SK-N-SH (cell line): ENCODE measurements around the gene IRF2BP2. TPM values are rescaled to one million over a fixed set of nuclear protein-coding genes. Genes with fewer than 3 reads are reported as not detected.

Experiments used
- CTCF ChIA-PET: fragments of 300-600, 350-600 bp; formaldehyde crosslinking; extraction: SDS; loops from one replicate; lab custom pipeline; 2021; lab: Yijun Ruan, JAX
- POLR2A ChIA-PET: fragments of 350-600 bp; sonication (Branson Sonifier 250); formaldehyde crosslinking; extraction: SDS; loops from one replicate; lab custom pipeline; 2020; ENCODE audit warnings: antibody characterized with exemption, inconsistent platforms; lab: Yijun Ruan, JAX
- DNase-seq: peaks from one replicate; pipeline ENCODE4 v3.0.0; 2012
- H2AFZ ChIP-seq: fragments of 200-600 bp; sonication (generic); 2 replicates; pipeline ENCODE4 v1.8.1; 2016; ENCODE audit warnings: antibody characterized with exemption, mild to moderate bottlenecking, low read depth
- H3F3A ChIP-seq: fragments of 200-600 bp; sonication (generic); replicated peaks from 2 replicates; pipeline ENCODE3; 2016; ENCODE audit warnings: antibody characterized with exemption, mild to moderate bottlenecking; ENCODE audit not compliant: insufficient read depth
- H3K27ac ChIP-seq, 2 experiments: fragments of 200-500 bp in 1 of 2; fragments of 200-600 bp in 1 of 2; sonication (Bioruptor generic) in 1 of 2; sonication (generic), shearing (Covaris generic) in 1 of 2; 2 replicates each; pipeline versions ENCODE4 v1.5.1 to v1.6.1; 2014 to 2016; ENCODE audit warnings: low read depth in 2 of 2, inconsistent platforms in 1 of 2, low read length in 1 of 2, mild to moderate bottlenecking in 1 of 2, mixed read lengths in 1 of 2
- H3K27me3 ChIP-seq: fragments of 200-600 bp; sonication (generic), shearing (Covaris generic); 2 replicates; pipeline ENCODE4 v1.6.1; 2016; ENCODE audit warnings: mixed run types; ENCODE audit not compliant: insufficient read depth
- H3K36me3 ChIP-seq, 2 experiments: fragments of 200-500 bp in 1 of 2; fragments of 200-600 bp in 1 of 2; sonication (Bioruptor generic) in 1 of 2; sonication (generic) in 1 of 2; replicated peaks in 1 of 2; 2 replicates each; pipeline versions ENCODE3 to v1.5.1; 2014 to 2016; ENCODE audit warnings: low read length in 1 of 2, mild to moderate bottlenecking in 1 of 2; ENCODE audit not compliant: insufficient read depth in 2 of 2, control insufficient read depth in 1 of 2
- H3K4me1 ChIP-seq, 2 experiments: fragments of 200-500 bp in 1 of 2; fragments of 200-600 bp in 1 of 2; sonication (Bioruptor generic) in 1 of 2; sonication (generic), shearing (Covaris generic) in 1 of 2; 2 replicates each; pipeline versions ENCODE4 v1.5.1 to v1.6.1; 2014 to 2016; ENCODE audit warnings: low read depth in 1 of 2, low read length in 1 of 2, mixed run types in 1 of 2; ENCODE audit not compliant: insufficient read depth in 2 of 2, control insufficient read depth in 1 of 2
- H3K4me2 ChIP-seq: fragments of 200-600 bp; sonication (generic), shearing (Covaris generic); 2 replicates; pipeline ENCODE4 v1.6.1; 2017; ENCODE audit warnings: mixed run types
- H3K4me3 ChIP-seq, 2 experiments: fragments of 200-500 bp in 1 of 2; fragments of 200-600 bp in 1 of 2; sonication (Bioruptor generic) in 1 of 2; sonication (generic), shearing (Covaris generic) in 1 of 2; 2 replicates each; pipeline versions ENCODE4 v1.5.1 to v1.8.1; 2014 to 2016; ENCODE audit warnings: low read depth in 2 of 2, inconsistent platforms in 1 of 2, low read length in 1 of 2, mild to moderate bottlenecking in 1 of 2, mixed read lengths in 1 of 2, moderate library complexity in 1 of 2
- H3K79me2 ChIP-seq: fragments of 200-600 bp; sonication (generic); 2 replicates; pipeline ENCODE4 v1.8.1; 2017; ENCODE audit warnings: mild to moderate bottlenecking; ENCODE audit not compliant: insufficient read depth
- H3K9ac ChIP-seq: fragments of 200-600 bp; sonication (generic); 2 replicates; pipeline ENCODE4 v1.6.1; 2017; ENCODE audit warnings: mixed run types
- H3K9me2 ChIP-seq: fragments of 200-600 bp; sonication (generic); 2 replicates; pipeline ENCODE4 v1.6.1; 2017; ENCODE audit warnings: mixed run types
- H3K9me3 ChIP-seq: fragments of 200-600 bp; sonication (generic); 2 replicates; pipeline ENCODE4 v1.6.1; 2017; ENCODE audit warnings: mixed run types, mild to moderate bottlenecking, moderate library complexity
- H4K20me1 ChIP-seq: fragments of 200-600 bp; sonication (generic); 2 replicates; pipeline ENCODE4 v1.6.1; 2017; ENCODE audit warnings: mild to moderate bottlenecking, mixed run types; ENCODE audit not compliant: insufficient read depth
- CTCF ChIP-seq: fragments of 200-600 bp; sonication (generic); IDR thresholded peaks from 2 replicates; pipeline ENCODE4 v1.6.1; 2017; ENCODE audit warnings: antibody characterized with exemption, mild to moderate bottlenecking, moderate library complexity
- ELF1 ChIP-seq: IDR thresholded peaks from 2 replicates; pipeline ENCODE4 v1.4.0; 2012
- EP300 ChIP-seq, 2 experiments: IDR thresholded peaks; 2 replicates each; pipeline versions ENCODE4 v1.4.0 to v1.6.1; 2012; ENCODE audit warnings: borderline replicate concordance in 1 of 2, low read depth in 1 of 2, low read length in 1 of 2
- EZH2phosphoT487 ChIP-seq: fragments of 200-600 bp; sonication (generic); IDR thresholded peaks from 2 replicates; pipeline ENCODE4 v1.6.1; 2017; ENCODE audit warnings: low read depth, mixed run types, mild to moderate bottlenecking, antibody characterized with exemption, moderate library complexity, borderline replicate concordance
- FOSL2 ChIP-seq: IDR thresholded peaks from 2 replicates; pipeline ENCODE4 v1.4.0; 2012; ENCODE audit warnings: low read depth, mild to moderate bottlenecking, moderate library complexity, borderline replicate concordance
- MAX ChIP-seq: IDR thresholded peaks from 2 replicates; pipeline ENCODE4 v1.4.0; 2012; ENCODE audit warnings: low read depth
- MEF2A ChIP-seq: IDR thresholded peaks from 2 replicates; pipeline ENCODE4 v1.4.0; 2012; ENCODE audit warnings: low read depth, borderline replicate concordance
- NRF1 ChIP-seq: IDR thresholded peaks from 2 replicates; pipeline ENCODE4 v1.6.1; 2012; ENCODE audit warnings: low read depth, mild to moderate bottlenecking, low read length
- POLR2AphosphoS5 ChIP-seq: IDR thresholded peaks from 2 replicates; pipeline ENCODE4 v1.6.1; 2012; ENCODE audit warnings: low read depth, low read length
- RAD21 ChIP-seq: IDR thresholded peaks from 2 replicates; pipeline ENCODE4 v1.6.1; 2012; ENCODE audit warnings: mild to moderate bottlenecking, low read length
- REST ChIP-seq: IDR thresholded peaks from 2 replicates; pipeline ENCODE4 v1.6.1; 2012; ENCODE audit warnings: mild to moderate bottlenecking, low read depth, low read length, moderate library complexity
- RFX5 ChIP-seq: IDR thresholded peaks from 2 replicates; pipeline ENCODE4 v1.6.1; 2012; ENCODE audit warnings: mild to moderate bottlenecking, improper control_type of control experiment, low read length
- SIN3A ChIP-seq: IDR thresholded peaks from 2 replicates; pipeline ENCODE4 v1.6.1; 2012; ENCODE audit warnings: low read depth, mild to moderate bottlenecking, low read length, moderate library complexity, borderline replicate concordance
- TEAD4 ChIP-seq: IDR thresholded peaks from 2 replicates; pipeline ENCODE4 v1.4.0; 2012; ENCODE audit warnings: mild to moderate bottlenecking, borderline replicate concordance; ENCODE audit not compliant: insufficient read depth
- ZBTB33 ChIP-seq: IDR thresholded peaks from 2 replicates; pipeline ENCODE4 v1.4.0; 2012; ENCODE audit warnings: low read depth, borderline replicate concordance
- WGBS: methylation state at CpG from one replicate; pipeline ENCODE4 v1.1.6; 2017; ENCODE audit warnings: low lambda C conversion rate; 5-methylcytosine and 5-hydroxymethylcytosine counted together
- polyA plus RNA-seq, 3 experiments: library from polyadenylated mRNA; depleted of rRNA; stranded (reverse); fragments of >200 nt; gene quantifications; 2 replicates each; pipeline ENCODE4 v1.2.3, GENCODE V29; 2012

Gene IRF2BP2
- polyA plus RNA-seq, 1 of the 3 experiments (the other 2 are of a cell fraction), result 73.9 TPM

- TF ChIP-seq FOSL2 (no peak), EP300 (IDR thresholded peaks at IDR 0.05; ENCODE audit: borderline replicate concordance in 1 of 2, low read depth in 1 of 2, low read length in 1 of 2) (no peak), NRF1 (no peak), TEAD4 (no peak), MAX (no peak), ZBTB33 (no peak), REST (no peak), POLR2AphosphoS5 (no peak)
- TF ChIP-seq, all 33 proteins: peak for 0
- ChIA-PET CTCF (no interaction called here), POLR2A (interaction anchor here (0.5 kb wide), 1 partner anchor 490 kb away, joined by 3 read pairs; no protein-coding TSS in a partner anchor)
- no peak for DNase-seq
- no peaks in the 10 kb centered on the region for H3K9me3 ChIP-seq
- H3K27ac ChIP-seq, result peak overlapping the region in 1 of 2 experiments; percentile 44; a peak in 2 of 4 replicates
- H3K4me3 ChIP-seq, result no peak overlapping the region
- peaks cover 24% of the 10 kb centered on the region for H3F3A ChIP-seq
- no peaks in the 10 kb centered on the region for H3K36me3 ChIP-seq
- H3K4me1 ChIP-seq, result peaks cover 4 to 17% of the 10 kb centered on the region in 2 experiments
- no peaks in the 10 kb centered on the region for H4K20me1 ChIP-seq
- no peak overlapping the region for H3K9ac ChIP-seq
- H3K27me3 ChIP-seq, result no peaks in the 10 kb centered on the region
- no peaks in the 10 kb centered on the region for H3K9me2 ChIP-seq
- H2AFZ ChIP-seq, result no peak overlapping the region
- no peaks in the 10 kb centered on the region for H3K79me2 ChIP-seq
- H3K4me2 ChIP-seq, result peak overlapping the region; percentile 13; the same call in 1 of the 2 replicates
- 87% methylated on average over 11 of the region's 11 CpGs for WGBS
Observed at GRCh38 chr1:234627009-234627950, 17.3 kb upstream of the IRF2BP2 start.

- Histone ChIP-seq H3K79me2 (no peaks in the 10 kb centered on the region), H3K4me3 (no peak overlapping the region), H3F3A (peaks cover 19% of the 10 kb centered on the region), H3K9me3 (no peaks in the 10 kb centered on the region), H3K9ac (no peak overlapping the region), H3K36me3 (no peaks in the 10 kb centered on the region), H3K27me3 (no peaks in the 10 kb centered on the region), H3K9me2 (no peaks in the 10 kb centered on the region), H3K4me2 (no peak overlapping the region), H3K27ac (no peak overlapping the region), H2AFZ (no peak overlapping the region), H3K4me1 (peaks cover 8 to 17% of the 10 kb centered on the region in 2 experiments), H4K20me1 (no peaks in the 10 kb centered on the region)
- WGBS, result 86% methylated on average over 6 of the region's 6 CpGs
- CTCF ChIA-PET, result no interaction called here
- DNase-seq, result no peak
- POLR2A ChIA-PET, result no interaction called here
- no peak for TF ChIP-seq ELF1
- no peak for TF ChIP-seq EP300 (IDR thresholded peaks at IDR 0.05; ENCODE audit: borderline replicate concordance in 1 of 2, low read depth in 1 of 2, low read length in 1 of 2)
- no peak for TF ChIP-seq RFX5
- TF ChIP-seq ZBTB33, result no peak
- TF ChIP-seq CTCF, result no peak
- TF ChIP-seq RAD21, result no peak
- TF ChIP-seq EZH2phosphoT487, result no peak
- no peak for TF ChIP-seq MEF2A
- no peak for TF ChIP-seq SIN3A
Observed at GRCh38 chr1:234626391-234626790, 16.4 kb upstream of the IRF2BP2 start.
